Endothelial cell of umbilical vein (primary cell): ENCODE data around the gene BANK1. TPM values are rescaled to one million over a fixed set of nuclear protein-coding genes. Genes with fewer than 3 reads are reported as not detected.

Experiments
- BruUV-seq: library from RNA; stranded (reverse); fragments of 400-500 nt; replicated peaks from 2 replicates; lab custom pipeline; 2021; lab: Mats Ljungman, UMichigan
- CTCF ChIA-PET: fragments of 300-600, 350-600 bp; sonication (Branson Sonifier 250); formaldehyde crosslinking; loops from one replicate; lab custom pipeline; 2021; ENCODE audit warnings: antibody characterized with exemption, inconsistent platforms; lab: Charles Lee
- POLR2A ChIA-PET: fragments of 300-600, 350-600 bp; sonication (Branson Sonifier 250); formaldehyde crosslinking; loops from one replicate; lab custom pipeline; 2021; ENCODE audit warnings: antibody characterized with exemption, inconsistent platforms; lab: Charles Lee
- DNase-seq: peaks from one replicate; pipeline ENCODE4 v3.0.0-alpha.2; 2011; ENCODE audit warnings: low read depth, low spot score
- FAIRE-seq: peaks from 2 replicates; lab custom pipeline; 2011; peaks lifted over from hg19 to GRCh38; lab: Jason Lieb, UNC
- H2AFZ ChIP-seq: 2 replicates; pipeline ENCODE4 v1.6.0; 2012; ENCODE audit warnings: low read depth, low read length, control low read depth, inconsistent platforms
- H3K27ac ChIP-seq: 2 replicates; pipeline ENCODE4 v1.5.1; 2011; ENCODE audit warnings: low read depth, mild to moderate bottlenecking, control low read depth, low read length, moderate library complexity; ENCODE audit not compliant: insufficient read depth
- H3K27me3 ChIP-seq, 2 experiments: 2 replicates each; pipeline versions ENCODE4 v1.6.0 to v1.6.1; 2011; ENCODE audit warnings: low read length in 2 of 2, mixed read lengths in 1 of 2; ENCODE audit not compliant: control insufficient read depth in 2 of 2, insufficient read depth in 2 of 2
- H3K36me3 ChIP-seq, 2 experiments: 2 replicates in 1 of 2; 3 replicates in 1 of 2; pipeline ENCODE4 v1.5.1; 2011; ENCODE audit warnings: low read length in 2 of 2, mild to moderate bottlenecking in 1 of 2, moderate library complexity in 1 of 2; ENCODE audit not compliant: control insufficient read depth in 2 of 2, insufficient read depth in 2 of 2; ENCODE audit errors: extremely low read depth in 1 of 2
- H3K4me1 ChIP-seq: 3 replicates; pipeline ENCODE4 v1.5.1; 2011; ENCODE audit warnings: mild to moderate bottlenecking, low read length; ENCODE audit not compliant: control insufficient read depth, insufficient read depth; ENCODE audit errors: extremely low read depth
- H3K4me2 ChIP-seq: 2 replicates; pipeline ENCODE4 v1.6.1; 2011; ENCODE audit warnings: low read length, control low read depth, mixed read lengths; ENCODE audit not compliant: insufficient read depth
- H3K4me3 ChIP-seq, 3 experiments: fragments of 200-600 bp in 1 of 3; sonication (generic), shearing (Covaris generic) in 1 of 3; replicated peaks in 1 of 3; 2 replicates each; pipeline ENCODE4 v1.5.1; 2011 to 2016; ENCODE audit warnings: control low read depth in 3 of 3, low read length in 3 of 3, mild to moderate bottlenecking in 2 of 3, inconsistent platforms in 1 of 3, low read depth in 1 of 3, moderate library complexity in 1 of 3; ENCODE audit not compliant: insufficient read depth in 1 of 3
- H3K79me2 ChIP-seq: 2 replicates; pipeline ENCODE4 v1.6.0; 2012; ENCODE audit warnings: low read length, inconsistent platforms; ENCODE audit not compliant: control insufficient read depth, insufficient read depth
- H3K9ac ChIP-seq: replicated peaks from 2 replicates; pipeline ENCODE3; 2011; ENCODE audit warnings: low read length, control low read depth; ENCODE audit not compliant: insufficient read depth; ENCODE audit errors: extremely low read depth
- H3K9me1 ChIP-seq: replicated peaks from 3 replicates; pipeline ENCODE4 v1.6.0; 2011; ENCODE audit warnings: mild to moderate bottlenecking, low read length; ENCODE audit not compliant: control insufficient read depth, insufficient read depth; ENCODE audit errors: extremely low read depth
- H3K9me3 ChIP-seq: replicated peaks from 2 replicates; pipeline ENCODE4 v1.5.1; 2012; ENCODE audit warnings: low read length, inconsistent platforms; ENCODE audit not compliant: control insufficient read depth, insufficient read depth
- H4K20me1 ChIP-seq: replicated peaks from 2 replicates; pipeline ENCODE3; 2011; ENCODE audit warnings: mild to moderate bottlenecking, low read length; ENCODE audit not compliant: control insufficient read depth, insufficient read depth; ENCODE audit errors: extremely low read depth
- EZH2 ChIP-seq: IDR thresholded peaks from 2 replicates; pipeline ENCODE4 v1.6.1; 2012; ENCODE audit warnings: borderline replicate concordance, low read depth, mild to moderate bottlenecking, moderate library complexity, low read length, inconsistent platforms; ENCODE audit not compliant: severe bottlenecking
- FOS ChIP-seq: IDR thresholded peaks from 2 replicates; pipeline ENCODE4 v1.6.1; 2011; ENCODE audit warnings: mild to moderate bottlenecking, low read length, moderate library complexity, borderline replicate concordance; ENCODE audit not compliant: insufficient read depth
- GATA2 ChIP-seq: IDR thresholded peaks from 2 replicates; pipeline ENCODE4 v1.7.0; 2011; ENCODE audit warnings: low read depth, mild to moderate bottlenecking, moderate library complexity, mixed read lengths, low read length; ENCODE audit not compliant: insufficient read length, insufficient read depth
- JUN ChIP-seq: IDR thresholded peaks from 2 replicates; pipeline ENCODE4 v1.6.1; 2011; ENCODE audit warnings: borderline replicate concordance, low read depth; ENCODE audit not compliant: insufficient read length, insufficient read depth
- MYC ChIP-seq: IDR thresholded peaks from one replicate; pipeline ENCODE4 v1.6.1; 2011; ENCODE audit warnings: mild to moderate bottlenecking, low read depth, low read length
- POLR2A ChIP-seq: IDR thresholded peaks from 2 replicates; pipeline ENCODE4 v1.6.1; 2012; ENCODE audit warnings: low read depth, mild to moderate bottlenecking, control low read depth, low read length
- POLR2AphosphoS5 ChIP-seq: IDR thresholded peaks from 2 replicates; pipeline ENCODE4 v1.6.1; 2012; ENCODE audit warnings: low read depth, mild to moderate bottlenecking, control low read depth, low read length, moderate library complexity; ENCODE audit not compliant: insufficient read depth
- dilution Hi-C: fragments of 300-500 bp; cut with MboI; formaldehyde crosslinking; loops from one replicate; pipeline ENCODE4 v1.15.0; 2019; ENCODE audit warnings: low sequenced_read_pairs; ENCODE audit not compliant: extremely low pct_ligation_motif_present
- intact Hi-C: fragments of 100-400 bp; cut with micrococcal nuclease; formaldehyde crosslinking; loops from one replicate; pipeline ENCODE4 v1.10.0; 2022
- polyA plus RNA-seq, 4 experiments: library from polyadenylated mRNA; depleted of rRNA in 3 of 4; stranded (reverse) in 3 of 4; unstranded in 1 of 4; fragments of >200 nt; gene quantifications; 2 replicates each; pipeline versions ENCODE4 v1.2.1 to v1.2.3, GENCODE V29; 2011 to 2012; ENCODE audit warnings: missing spikeins in 1 of 4
- total RNA-seq: library from RNA; stranded (reverse); gene quantifications from 2 replicates; pipeline ENCODE4 v1.2.3, GENCODE V29; 2021
- TF ChIP-seq, protein P1 (sequence below): IDR thresholded peaks from 2 replicates; pipeline ENCODE4 v1.6.1; 2011; ENCODE audit not compliant: insufficient read depth, insufficient read length
- TF ChIP-seq, protein P2 (sequence below), 2 donors: IDR thresholded peaks; 1 replicate in 1 of 2; 2 replicates in 1 of 2; pipeline ENCODE4 v1.5.1; 2011; ENCODE audit warnings: low read length in 2 of 2, mild to moderate bottlenecking in 2 of 2, moderate library complexity in 2 of 2, control low read depth in 1 of 2, inconsistent platforms in 1 of 2, low read depth in 1 of 2; ENCODE audit not compliant: insufficient read depth in 1 of 2; ENCODE audit errors: extremely low read depth in 1 of 2

The BANK1 gene
- total and polyA plus RNA-seq, 2 donors (not counting 3 experiments of a cell fraction or from before 2014, with no cell fraction given): 0.29 to 0.32 TPM

DNA sequence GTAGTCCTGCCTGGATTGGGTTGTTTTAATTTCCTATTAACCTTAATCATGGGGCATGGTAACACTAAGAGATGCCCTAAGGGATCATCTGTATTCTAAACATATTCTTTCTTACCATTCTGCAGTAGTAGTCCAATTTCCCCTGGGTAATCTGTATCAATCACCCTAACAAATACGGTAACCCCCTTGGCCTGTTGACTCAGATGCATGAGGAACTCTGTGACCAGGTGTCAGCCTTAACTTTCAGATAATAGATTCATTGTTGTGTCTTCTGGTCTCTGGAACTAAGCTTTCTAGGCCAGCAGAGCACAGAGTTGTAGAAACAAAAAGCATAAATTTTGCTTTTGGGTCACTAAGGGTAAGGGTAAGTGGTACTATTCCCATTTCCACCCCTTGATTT lies 13.1 kb upstream of the BANK1 start:
- dilution Hi-C loops (no loop called here), intact Hi-C loops (no loop called here)
- H3K9me3 ChIP-seq: no peaks in the 10 kb centered on the region
- H3K79me2 ChIP-seq: no peaks in the 10 kb centered on the region
- no peaks in the 10 kb centered on the region for H4K20me1 ChIP-seq
- no peak overlapping the region for H3K4me3 ChIP-seq
- H3K9me1 ChIP-seq: no peaks in the 10 kb centered on the region
- no peaks in the 10 kb centered on the region for H3K36me3 ChIP-seq
- DNase-seq (no peak), FAIRE-seq (no peak)
- H3K27ac ChIP-seq: no peak overlapping the region
- TF ChIP-seq MYC: no peak
- TF ChIP-seq POLR2AphosphoS5: no peak
- TF ChIP-seq JUN: no peak
- TF ChIP-seq, protein P1, sequence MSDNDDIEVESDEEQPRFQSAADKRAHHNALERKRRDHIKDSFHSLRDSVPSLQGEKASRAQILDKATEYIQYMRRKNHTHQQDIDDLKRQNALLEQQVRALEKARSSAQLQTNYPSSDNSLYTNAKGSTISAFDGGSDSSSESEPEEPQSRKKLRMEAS: no peak
- H3K4me1 ChIP-seq: no peaks in the 10 kb centered on the region
- ChIA-PET CTCF (interaction anchor here (0.6 kb wide), 1 partner anchor 64 kb away, joined by 3 read pairs; no protein-coding TSS in a partner anchor), POLR2A (no interaction called here)
- no peak overlapping the region for H3K9ac ChIP-seq
- H3K27me3 ChIP-seq: no peaks in the 10 kb centered on the region
- BruUV-seq: no TSS peak
- H3K4me2 ChIP-seq: no peak overlapping the region
- no peak overlapping the region for H2AFZ ChIP-seq

DNA sequence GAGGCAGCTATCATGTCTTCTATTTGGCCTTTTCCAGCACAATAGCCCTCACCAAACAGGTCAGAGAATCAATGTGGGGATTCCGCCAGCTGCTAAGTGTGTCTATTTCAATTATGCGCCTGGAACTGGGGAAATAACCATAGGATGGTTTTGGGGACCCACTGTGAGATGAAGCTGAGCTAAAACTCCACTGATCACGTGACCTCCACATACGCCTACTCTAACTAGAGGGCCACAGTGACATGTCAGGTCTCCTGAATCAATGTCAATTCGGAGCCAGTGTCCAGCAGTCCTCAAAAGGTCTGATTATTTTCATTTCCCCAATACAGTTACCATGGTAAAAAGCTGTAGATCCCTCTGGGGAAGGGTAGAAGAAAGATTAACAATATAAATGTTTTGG lies 10.2 kb upstream of the BANK1 start:
- Histone ChIP-seq H2AFZ (no peak overlapping the region), H3K27me3 (no peaks in the 10 kb centered on the region), H3K9me1 (no peaks in the 10 kb centered on the region), H3K4me2 (no peak overlapping the region), H3K27ac (no peak overlapping the region), H3K36me3 (no peaks in the 10 kb centered on the region), H3K9ac (no peak overlapping the region), H4K20me1 (no peaks in the 10 kb centered on the region), H3K79me2 (no peaks in the 10 kb centered on the region), H3K4me1 (no peaks in the 10 kb centered on the region), H3K9me3 (no peaks in the 10 kb centered on the region), H3K4me3 (no peak overlapping the region)
- ChIA-PET CTCF (no interaction called here), POLR2A (no interaction called here)
- FAIRE-seq: no peak
- TF ChIP-seq EZH2: no peak
- no peak for TF ChIP-seq GATA2
- TF ChIP-seq POLR2AphosphoS5: no peak
- no peak for TF ChIP-seq POLR2A
- no peak for TF ChIP-seq MYC
- TF ChIP-seq JUN: no peak
- TF ChIP-seq, protein P1: no peak
- TF ChIP-seq FOS: no peak
- TF ChIP-seq, protein P2, sequence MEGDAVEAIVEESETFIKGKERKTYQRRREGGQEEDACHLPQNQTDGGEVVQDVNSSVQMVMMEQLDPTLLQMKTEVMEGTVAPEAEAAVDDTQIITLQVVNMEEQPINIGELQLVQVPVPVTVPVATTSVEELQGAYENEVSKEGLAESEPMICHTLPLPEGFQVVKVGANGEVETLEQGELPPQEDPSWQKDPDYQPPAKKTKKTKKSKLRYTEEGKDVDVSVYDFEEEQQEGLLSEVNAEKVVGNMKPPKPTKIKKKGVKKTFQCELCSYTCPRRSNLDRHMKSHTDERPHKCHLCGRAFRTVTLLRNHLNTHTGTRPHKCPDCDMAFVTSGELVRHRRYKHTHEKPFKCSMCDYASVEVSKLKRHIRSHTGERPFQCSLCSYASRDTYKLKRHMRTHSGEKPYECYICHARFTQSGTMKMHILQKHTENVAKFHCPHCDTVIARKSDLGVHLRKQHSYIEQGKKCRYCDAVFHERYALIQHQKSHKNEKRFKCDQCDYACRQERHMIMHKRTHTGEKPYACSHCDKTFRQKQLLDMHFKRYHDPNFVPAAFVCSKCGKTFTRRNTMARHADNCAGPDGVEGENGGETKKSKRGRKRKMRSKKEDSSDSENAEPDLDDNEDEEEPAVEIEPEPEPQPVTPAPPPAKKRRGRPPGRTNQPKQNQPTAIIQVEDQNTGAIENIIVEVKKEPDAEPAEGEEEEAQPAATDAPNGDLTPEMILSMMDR (IDR thresholded peaks at IDR 0.05; ENCODE audit: extremely low read depth in 1 of 2, insufficient read depth in 1 of 2, low read depth in 1 of 2, low read length in 2 of 2): no peak
- intact Hi-C loops: no loop called here
- BruUV-seq: no TSS peak
- no peak for DNase-seq
- dilution Hi-C loops: no loop called here
